ENCODE results near the gene PINK1.
"Not testable (repeated sequence)": the region's sequence is repeated elsewhere in the genome, so short reads cannot be mapped to it uniquely, and the experiment has no call there.

Gene PINK1

DNA sequence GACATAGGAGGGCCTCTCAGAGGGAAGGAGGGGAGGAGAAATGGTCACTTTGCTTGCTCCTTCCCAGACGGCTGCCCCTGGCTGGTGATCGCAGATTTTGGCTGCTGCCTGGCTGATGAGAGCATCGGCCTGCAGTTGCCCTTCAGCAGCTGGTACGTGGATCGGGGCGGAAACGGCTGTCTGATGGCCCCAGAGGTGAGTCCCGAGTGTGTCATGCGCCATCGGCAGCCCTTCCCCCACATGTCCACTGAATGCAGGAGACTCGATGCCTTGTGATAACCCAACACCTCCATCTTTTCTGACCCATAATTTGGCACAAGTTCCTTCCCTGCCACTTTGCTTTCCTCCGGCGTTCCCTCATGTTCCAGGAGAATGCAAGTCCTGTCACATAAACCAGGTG lies 15.2 kb downstream of the PINK1 start:
- no peak for DNase-seq

DNA sequence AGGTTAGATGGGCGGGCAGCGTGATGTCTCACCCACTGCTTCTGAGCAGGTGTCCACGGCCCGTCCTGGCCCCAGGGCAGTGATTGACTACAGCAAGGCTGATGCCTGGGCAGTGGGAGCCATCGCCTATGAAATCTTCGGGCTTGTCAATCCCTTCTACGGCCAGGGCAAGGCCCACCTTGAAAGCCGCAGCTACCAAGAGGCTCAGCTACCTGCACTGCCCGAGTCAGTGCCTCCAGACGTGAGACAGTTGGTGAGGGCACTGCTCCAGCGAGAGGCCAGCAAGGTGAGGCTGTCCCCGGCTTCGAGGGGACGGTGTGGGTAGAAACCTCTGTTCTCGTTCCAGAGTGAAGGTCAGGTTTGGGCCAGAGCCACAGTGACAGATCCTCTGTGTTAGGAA lies 15.7 kb downstream of the PINK1 start:
- no peak for DNase-seq

DNA sequence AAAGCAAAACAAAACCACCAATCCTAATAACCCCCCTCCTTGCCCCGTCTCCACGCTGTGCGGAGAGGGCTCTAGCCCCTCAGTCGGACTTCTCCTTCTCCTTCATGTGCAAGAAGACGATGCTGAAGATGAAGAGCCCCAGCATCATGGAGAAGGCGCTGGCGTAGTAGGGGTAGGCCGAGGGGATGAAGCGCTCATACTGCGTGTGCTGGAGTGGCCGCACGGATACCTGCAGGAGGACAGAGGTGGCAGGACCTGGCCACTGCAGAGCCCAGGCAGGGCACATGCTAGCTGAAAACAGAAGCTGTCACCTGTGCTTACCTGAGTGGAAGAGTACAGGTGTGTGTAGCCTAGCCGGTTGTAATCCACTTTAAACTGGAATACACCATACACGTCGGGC lies 19.0 kb downstream of the PINK1 start:
- no peak for DNase-seq

DNA sequence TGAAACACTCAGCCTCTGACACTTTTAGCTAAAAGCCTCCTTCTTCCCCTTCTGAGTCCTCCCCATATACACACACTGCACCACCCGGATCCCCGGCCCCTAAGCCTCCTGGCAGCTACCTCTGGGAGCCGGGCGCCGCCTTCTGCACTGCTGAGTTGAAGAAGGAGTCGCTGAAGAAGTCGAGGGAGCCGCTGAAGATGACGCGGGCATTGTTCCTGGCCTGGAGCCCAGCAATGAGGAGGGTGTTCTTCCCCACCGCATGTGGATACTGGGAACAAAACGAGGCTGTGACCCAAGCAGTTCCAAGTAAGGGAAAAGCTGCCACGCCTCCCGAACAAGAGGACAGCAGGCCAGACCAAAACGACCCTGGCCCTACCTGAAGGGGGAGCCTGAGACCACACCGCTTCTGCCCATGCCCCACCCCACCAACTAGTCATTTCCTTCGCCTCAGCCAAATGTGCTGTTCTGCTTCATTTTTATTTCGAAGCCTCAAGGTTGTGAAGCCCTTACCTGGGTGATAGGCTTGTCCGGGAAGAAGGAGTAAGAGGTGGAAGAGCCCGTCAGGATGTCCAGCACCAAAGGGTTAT lies 20.9 kb downstream of the PINK1 start:
- DNase-seq: no peak

- DNase-seq: no peak
Observed at GRCh38 chr1:20657024-20657423, 23.8 kb downstream of the PINK1 start.

DNA sequence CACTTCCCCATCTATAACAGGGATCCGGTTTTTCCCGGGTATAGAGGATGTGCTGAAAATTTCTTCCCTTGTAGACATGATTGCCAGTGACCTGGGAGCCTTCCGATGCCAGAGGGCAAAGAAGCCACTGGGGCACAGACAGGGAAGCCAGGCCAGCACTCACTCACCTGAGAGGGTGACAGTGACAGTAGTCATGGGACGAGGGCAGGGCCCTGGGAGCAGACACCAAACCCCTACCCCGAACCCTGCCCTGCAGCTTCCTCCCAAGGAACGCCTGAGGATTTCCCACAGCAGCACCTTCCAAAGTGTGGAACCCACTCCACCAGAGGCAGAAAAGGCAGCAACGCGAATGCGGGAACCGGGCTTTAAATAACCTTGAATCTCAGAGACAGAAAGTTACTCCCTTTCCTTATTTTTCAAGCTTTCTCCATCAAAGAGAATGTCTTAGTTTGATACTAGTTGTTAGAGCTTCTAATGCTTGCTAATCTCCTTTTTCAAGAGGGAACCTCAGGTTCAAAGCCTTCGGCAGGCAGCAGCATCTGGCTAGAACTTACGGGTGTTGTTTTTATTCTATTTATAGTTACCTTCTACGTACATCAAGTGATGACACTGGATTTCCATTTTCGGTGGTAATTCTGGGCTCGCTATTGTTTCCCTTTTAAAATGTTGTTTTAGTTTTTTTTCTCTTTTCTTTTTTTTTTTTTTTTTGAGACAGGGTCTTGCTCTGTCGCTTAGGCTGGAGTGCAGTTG lies 25.1 kb downstream of the PINK1 start:
- no peak for DNase-seq

DNA sequence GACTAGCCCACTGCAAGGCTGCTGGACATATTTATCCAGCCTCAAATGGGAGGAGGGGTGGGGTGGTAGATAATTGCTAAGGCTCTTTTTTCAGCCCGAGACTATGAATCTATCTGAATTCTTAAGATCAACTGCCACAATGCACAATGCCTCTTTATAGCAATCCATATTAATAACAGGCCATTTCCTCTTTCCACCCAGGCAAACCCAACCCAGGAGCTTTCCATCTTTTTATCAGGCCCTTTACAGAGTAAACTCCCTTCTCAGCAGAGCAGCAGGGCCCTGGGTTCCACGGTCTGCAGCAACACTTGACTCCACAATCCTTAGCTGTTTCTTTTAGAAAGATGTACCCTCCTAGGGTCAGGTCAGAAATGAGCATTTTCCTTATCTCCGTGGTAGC lies 27.1 kb downstream of the PINK1 start:
- no peak for DNase-seq

DNA sequence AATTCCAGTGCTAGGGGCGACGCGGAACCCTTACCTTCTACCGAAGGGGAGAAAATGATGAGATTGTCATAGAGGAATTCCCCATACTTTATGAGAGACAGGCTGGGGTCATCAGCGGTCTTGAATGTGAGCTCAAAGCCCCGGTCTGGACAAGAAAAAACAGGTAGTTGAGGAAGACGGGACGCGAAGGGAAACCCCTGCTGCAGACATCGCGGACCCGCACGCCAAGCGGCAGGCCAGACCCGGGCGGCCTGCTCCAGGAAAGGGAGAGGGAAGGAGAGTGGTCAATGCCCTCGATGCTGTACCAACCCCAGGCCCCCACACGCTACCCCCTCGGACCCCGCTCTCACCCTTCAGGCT lies 27.6 kb downstream of the PINK1 start:
- peak in 2 of 5 donors; percentile 7 to 16 for DNase-seq

GRCh38 chr1:20661207-20662109 lies 28.2 kb downstream of the PINK1 start, which contains the start of gene DDOST:
Gene DDOST, minus strand, starts transcription at chr1:20661369. Its CDS starts 19 bp downstream, at chr1:20661350.
- DNase-seq: peak; percentile 87 to 99 (median 91)

- DNase-seq: no peak
Observed at GRCh38 chr1:20662110-20662475, 28.8 kb downstream of the PINK1 start.

- no peak for DNase-seq
Observed at GRCh38 chr1:20663365-20663764, 30.1 kb downstream of the PINK1 start.

- no peak for DNase-seq
Observed at GRCh38 chr1:20663969-20664715, 30.9 kb downstream of the PINK1 start.

DNA sequence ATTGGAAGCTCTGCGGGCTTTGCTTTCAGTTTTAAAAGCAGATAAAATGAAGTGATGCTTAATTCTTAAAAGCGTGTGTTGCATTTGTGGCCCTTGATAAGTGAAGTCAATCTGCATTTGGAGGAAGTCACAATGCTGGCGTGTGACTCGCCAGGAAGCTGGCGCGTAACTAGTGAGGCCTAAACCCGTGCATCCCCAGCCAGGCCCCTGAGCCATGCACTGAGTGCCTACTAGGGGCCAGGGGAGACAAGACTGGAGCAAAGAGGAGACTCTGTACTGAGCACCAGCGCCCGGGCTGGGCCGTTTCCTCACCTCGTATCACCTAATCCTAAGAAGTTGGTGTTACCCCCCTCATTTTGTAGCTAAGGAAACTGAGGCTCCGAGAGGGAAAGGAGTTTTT lies 32.5 kb downstream of the PINK1 start:
- no peak for DNase-seq

DNA sequence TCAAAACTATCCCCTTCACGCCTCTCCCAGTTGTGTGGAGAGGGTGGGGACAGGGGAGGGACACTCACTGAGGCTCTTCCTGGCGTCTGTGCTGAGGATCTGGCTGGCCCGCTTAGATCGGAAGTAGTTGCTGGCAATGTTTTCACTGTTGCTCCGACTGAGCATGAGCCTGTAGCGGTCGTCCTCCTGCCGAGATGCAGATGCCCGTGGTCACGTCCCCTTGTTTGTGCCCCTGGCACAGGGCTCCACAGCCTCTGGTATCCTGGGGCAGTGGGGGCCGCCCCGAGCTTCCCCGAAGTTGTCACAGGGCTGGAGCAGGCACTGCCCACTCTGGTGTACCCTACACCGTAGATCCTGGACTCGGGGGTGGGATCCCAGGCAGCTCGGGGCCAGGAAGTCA lies 32.9 kb downstream of the PINK1 start:
- no peak for DNase-seq

DNA sequence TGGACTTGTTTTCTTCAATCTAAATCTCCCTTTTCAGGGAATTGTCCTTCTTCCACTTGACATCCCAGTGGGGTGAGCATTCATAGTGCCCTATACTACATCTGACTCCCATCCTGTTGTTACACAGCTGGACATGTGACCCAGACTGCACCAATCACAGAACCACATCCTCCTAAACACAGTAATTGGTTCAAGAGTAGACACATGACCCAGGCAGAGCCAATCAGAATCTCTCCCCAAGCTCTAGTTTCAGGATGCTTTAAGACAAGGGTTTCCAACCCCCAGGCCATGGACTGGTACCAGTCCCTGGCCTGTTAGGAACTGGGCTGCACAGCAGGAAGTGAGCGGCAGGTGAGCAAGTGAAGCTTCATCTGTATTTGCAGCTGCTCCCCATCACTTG lies 33.5 kb downstream of the PINK1 start:
- DNase-seq: peak in 1 of 5 donors; percentile 23

DNA sequence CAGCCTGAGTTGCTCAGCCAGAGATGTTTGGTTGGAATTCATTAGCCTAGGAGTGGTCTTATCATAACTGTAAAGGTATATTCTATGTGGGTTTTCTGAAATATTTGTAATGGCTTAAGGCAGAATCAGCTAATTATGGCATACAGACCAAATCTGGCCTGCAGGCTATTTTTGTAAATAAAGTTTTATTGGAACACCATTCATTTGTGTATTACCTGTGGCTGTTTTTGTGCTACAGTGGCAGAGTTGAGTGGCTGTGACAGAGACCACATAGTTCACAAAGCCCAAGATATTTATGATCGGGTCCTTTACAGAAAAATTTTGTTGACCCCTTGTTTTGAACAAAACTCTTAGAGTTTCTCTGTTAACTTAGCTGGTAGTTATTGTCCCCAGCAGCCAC lies 35.3 kb downstream of the PINK1 start:
- no peak for DNase-seq

DNA sequence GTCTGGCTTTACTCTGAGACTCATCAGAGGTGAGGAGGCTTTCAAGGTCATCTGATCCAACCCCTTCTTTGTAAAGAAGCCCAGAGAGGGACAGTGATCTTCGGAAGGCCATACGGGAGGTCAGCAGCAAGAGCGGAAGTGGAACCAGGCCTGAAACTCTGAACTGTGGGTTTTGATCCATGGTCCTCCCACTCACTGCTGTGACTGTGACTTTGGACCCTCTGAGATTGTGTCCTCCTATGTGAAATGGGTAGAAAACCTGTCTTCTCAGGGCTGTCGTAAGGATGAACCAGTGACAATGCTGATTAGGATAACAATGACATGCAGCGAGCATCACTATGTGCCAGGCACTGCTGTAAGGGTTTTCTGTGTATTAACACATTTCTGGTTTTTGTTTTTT lies 37.7 kb downstream of the PINK1 start:
- DNase-seq: no peak

GRCh38 chr1:20672265-20672632 lies 39.0 kb downstream of the PINK1 start:
- DNase-seq: no peak

- not testable (repeated sequence) for DNase-seq
Observed at GRCh38 chr1:20673626-20674025, 40.4 kb downstream of the PINK1 start.

- peak in 1 of 5 donors; percentile 40 for DNase-seq
Observed at GRCh38 chr1:20678599-20678998, 45.3 kb downstream of the PINK1 start.

DNA sequence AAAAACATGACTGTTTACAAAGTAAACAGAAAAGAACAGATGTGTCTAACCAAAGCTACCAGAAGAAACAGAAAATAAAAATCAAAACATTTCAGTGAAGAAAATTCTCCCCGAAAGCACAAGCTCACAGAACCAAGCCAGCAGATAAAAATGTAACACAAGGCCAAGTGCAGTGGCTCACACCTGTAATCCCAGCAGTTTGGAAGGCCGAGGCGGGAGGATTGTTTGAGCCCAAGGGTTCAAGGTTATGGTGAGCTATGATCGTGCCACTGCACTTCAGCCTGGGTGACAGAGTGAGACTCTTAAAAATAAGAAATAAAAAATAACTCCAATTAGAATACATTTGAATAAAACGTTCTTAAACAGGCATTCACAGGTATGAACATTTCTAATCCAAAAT lies 47.0 kb downstream of the PINK1 start:
- DNase-seq: no peak

DNA sequence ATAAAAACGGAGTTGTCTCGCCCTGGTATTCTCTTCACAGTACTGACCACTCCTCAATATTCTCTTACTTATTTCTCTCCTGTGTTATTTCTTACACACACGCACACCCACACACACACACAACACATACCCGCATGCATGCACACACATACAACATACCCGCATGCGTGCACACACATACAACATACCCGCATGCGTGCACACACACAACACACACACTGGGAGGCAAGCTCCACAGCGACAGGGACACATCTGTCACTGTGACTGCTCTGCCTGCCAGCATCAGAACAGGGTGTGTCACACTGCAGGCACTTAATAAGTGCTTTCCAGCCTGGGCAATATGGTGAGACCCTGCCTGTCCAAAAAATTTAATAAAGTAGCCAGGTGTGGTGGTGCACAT lies 48.7 kb downstream of the PINK1 start:
- no peak for DNase-seq
